Activated effector memory CD4-positive, alpha-beta T cell treated with anti-CD3 and anti-CD28 coated beads, Interleukin-2, amount 50 U/mL, for 16 hours (primary cell): ENCODE data around the gene PLEKHO1.
"Not testable (repeated sequence)": the region's sequence is repeated elsewhere in the genome, so short reads cannot be mapped to it uniquely, and the experiment has no call there.

ENCODE experiments used
- DNase-seq: peaks from one replicate; pipeline ENCODE4 v3.0.0-alpha.2; 2020

The PLEKHO1 gene, protein sequence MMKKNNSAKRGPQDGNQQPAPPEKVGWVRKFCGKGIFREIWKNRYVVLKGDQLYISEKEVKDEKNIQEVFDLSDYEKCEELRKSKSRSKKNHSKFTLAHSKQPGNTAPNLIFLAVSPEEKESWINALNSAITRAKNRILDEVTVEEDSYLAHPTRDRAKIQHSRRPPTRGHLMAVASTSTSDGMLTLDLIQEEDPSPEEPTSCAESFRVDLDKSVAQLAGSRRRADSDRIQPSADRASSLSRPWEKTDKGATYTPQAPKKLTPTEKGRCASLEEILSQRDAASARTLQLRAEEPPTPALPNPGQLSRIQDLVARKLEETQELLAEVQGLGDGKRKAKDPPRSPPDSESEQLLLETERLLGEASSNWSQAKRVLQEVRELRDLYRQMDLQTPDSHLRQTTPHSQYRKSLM

DNA sequence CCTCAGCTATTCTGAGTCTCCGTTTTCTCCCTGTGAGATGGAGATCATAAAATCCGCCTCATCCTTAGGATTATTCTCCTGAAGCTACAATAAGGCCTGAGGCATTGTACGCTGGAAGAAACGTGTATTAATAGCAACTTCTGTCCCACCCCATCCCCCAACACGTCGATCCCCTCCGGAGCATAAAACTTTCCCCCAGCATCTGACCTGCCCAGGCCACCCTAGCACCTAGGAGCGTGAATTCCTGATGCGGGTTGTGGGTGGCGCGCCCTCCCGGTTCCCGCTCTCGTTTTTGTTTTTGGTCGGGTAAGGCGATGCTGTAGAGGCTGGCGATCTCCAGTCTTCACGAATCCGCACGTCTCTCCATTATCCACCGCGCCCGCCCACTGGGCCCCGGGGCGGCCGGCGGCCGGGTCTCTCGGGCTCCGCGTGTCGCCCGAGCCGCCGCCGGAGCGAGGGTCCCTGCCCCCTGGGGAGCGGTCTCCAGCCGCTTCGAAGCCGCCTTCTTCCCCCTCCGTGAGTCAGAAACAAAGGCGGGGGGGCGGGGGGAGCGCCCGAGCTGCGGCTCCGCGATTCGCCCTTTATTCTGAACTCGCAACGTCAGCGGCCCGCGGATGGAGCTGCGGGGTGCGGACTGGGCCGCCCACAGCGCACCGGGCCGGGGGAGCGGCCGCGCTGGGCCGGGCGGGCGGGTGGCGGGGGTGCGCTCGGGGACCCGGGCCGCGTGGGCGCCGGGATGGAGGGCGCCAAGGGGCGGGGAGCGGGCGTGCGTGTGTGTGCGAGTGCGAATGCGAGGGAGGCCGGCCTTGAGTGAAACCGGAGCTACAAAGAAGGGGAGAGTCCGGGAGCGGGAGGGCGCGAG lies at the start of gene PLEKHO1:
Gene PLEKHO1 (plus strand): TSS at position 646 of the 862 bp plus-strand sequence. CDS start 342 bp downstream, outside the sequence.
- peak; percentile 95 for DNase-seq

DNA sequence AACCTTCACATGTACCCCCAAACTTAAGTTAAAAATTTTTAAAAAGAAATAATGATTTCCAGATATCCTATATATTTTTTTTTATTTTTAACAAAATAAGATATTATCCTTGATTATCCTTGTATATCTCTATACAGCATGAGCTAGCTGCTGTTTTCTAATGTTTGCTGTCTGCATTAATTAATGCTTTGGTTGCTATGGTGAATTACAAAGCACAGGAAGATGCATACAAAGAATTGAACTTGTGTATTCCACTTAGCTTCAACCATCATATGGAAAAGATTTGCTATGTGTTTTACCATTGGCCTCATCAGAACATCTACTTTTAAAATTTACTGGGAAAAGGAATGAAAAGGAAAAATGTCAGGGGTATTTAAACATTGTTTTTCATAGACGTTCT lies 46.7 kb upstream of the PLEKHO1 start:
- no peak for DNase-seq

DNA sequence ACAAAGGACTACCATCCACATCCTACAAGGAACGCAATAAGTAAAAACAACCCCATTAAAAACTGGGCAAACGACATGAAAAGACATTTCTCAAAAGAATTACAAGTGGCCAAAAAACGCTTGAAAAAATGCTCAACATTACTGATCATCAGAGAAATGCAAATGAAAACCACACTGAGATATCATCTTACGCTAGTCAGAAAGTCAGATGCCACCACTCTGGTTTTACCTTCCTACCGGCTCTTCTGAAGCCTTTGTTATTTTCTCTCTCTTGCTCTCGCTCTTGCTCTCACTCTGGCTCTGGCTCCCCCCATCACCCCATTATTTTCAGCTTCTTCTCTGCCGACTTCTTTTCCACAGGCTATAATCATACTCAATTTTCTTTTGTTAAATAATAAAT lies 43.4 kb upstream of the PLEKHO1 start:
- DNase-seq: no peak

DNA sequence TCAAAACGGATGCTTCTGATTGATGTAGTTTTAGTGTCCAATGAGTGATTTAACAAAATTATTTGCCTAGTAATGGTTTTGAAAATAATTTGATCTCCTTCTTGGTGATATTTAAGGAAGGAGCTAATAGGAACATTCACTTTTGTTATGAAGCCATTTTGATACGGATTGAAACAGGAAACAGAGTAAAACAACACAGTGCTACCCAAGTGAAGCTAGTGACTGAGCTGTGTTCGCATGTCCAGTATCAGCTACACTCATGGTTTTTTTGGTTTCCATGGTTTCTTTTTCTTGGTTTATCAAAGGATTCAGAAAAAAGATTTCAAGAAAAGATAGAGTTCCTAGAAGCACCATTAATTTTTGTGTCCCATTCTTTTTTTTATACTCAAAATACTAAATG lies 40.1 kb upstream of the PLEKHO1 start:
- DNase-seq: no peak

DNA sequence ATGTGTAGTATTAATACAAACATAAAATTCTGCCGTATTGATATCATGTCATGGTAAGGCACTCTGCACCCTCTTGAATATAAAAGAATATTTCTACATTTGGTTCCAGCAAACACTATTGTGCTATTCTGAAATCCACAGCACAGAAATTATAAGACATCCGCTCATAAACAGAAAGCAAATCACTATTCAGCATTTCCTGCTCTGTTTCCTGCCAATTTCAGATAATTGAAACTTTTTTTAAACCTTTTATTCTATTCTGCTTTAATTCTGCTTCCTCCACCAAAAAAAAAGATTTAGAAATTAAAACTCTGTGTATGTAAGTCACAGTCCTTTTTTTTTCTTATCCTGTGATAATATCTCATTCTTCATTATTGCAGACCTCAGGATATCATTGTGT lies 39.6 kb upstream of the PLEKHO1 start:
- DNase-seq: no peak

DNA sequence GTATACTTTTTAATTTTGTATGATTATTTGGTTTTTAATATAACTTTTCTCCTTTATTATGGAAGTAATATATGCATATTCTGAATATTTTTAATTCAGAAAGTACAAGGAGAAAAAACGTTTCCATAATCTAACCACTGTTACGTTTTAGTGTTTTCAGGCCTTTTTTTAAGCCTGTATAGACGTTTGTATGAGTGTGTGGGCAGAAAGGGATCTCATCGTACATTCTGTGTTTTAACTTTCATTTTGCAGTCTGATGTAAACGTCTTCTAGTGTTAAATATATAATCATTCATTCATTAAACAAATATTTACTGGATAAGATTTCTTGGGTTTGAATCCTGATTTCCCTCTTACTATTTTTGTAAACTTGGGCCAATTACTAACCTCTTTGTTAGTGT lies 38.0 kb upstream of the PLEKHO1 start:
- DNase-seq: no peak

DNA sequence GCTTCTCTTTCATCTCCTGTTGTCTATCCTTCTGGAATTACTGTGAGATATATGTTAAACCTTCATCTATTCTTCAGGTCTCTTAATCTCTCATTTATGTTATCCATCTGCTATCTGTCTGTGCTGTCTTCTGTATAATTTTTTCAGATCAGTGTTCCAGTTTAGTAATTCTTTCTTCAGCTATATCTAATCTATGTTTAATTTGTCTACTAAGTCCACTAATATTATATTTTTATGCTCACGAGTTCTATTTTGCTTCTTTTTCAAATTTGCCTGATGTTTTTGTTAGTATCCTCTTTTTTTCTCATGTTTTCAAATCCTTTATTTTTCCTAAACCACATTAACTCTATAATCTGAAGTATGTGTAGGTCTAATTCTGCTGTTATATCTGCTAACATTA lies 34.6 kb upstream of the PLEKHO1 start:
- no peak for DNase-seq

DNA sequence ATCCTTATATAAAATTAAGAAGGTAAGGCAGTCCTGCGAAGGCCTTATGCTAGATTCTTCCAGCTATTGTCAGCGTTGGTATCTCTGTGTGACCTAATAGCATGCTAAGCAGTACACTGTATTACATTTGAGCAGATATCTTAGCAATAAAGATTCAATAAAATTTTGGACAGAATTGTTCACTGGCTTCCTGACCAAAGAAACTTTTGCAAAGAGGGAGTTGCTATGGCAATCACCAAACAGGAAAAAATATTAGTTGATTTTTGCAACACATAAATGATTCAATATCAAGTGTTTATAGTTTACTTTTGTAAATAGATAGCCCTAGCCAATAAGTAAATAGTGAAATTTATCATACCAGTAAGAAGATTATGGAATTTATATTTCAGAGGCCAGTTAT lies 31.0 kb upstream of the PLEKHO1 start:
- no peak for DNase-seq

DNA sequence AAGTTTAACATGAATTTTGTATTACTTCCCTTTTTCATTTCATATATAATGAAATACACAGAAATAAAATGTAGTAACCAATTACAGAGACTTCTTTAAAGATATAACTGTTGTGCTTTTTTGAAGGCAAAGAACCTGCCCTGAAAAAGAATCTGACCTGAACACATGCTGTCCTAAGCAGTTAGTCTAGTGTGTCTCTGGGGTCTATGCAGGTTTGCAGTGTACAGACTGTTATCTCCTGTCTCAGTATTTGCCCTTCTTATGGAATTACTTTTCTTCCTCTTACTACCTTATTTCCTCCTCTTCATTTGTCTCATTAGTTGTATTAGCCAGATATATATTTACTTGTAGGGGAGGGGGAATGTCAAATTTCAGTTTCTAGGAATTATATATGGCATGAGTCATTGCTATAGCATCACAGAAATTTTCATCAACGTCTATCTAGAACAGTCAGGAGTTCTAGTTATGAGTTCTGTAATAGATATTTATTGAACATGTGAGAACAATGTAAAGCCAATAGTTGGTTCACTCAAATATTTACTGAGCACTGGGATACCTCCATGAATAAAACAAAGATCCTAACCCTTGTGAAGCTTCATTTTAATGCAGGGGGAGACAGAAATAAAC lies 28.4 kb upstream of the PLEKHO1 start:
- no peak for DNase-seq

DNA sequence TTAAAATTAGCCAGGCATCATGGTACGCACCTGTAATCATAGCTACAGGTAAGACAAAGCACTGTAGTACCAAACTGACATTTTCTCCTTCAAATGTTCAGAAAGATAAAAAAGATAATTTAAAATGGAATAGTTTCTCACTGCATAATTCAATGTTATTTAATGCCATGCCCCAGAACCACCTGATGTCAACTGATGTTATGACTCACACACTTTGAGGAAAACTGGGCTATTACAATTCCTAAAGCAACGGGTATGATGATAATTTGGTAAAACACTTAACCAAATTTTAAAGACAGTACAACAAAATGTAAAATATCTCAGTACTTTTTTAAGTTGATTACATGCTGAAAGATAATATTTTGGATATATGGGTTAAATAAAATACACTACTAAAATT lies 22.9 kb upstream of the PLEKHO1 start:
- no peak for DNase-seq

DNA sequence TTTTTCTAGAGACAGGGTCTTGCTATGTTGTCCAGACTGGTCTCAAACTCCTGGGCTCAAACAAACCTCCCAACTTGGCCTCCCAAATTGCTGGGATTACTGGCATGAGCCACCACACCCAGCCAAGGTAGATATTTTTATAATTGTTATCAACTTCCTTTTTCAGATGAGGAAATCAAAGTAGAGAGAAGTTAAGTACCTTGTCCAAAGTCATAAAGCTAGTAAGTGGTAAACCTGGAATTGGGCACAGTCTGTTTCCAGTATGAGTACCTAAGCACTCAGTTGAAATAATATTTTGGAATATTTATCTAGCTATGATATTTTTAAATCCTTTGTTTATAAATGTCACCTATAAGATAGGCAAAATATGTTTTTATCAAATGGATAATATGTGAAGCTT lies 22.3 kb upstream of the PLEKHO1 start:
- no peak for DNase-seq

DNA sequence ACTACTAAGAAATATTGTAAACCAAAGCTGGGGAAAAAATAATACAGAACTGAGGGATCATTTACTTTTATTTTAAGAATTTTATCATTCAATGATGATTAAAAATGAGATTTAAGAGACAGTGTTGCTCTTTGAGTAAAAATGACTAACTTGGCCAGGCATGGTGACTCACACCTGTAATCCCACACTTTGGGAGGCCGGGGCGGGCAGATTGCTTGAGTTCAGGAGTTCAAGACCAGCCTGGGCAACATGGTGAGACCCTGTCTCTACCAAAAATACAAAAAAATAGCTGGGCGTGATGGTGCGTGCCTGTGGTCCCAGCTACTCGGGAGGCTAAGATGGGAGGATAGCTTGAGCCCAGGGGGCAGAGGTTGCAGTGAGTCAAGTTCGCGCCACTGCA lies 21.8 kb upstream of the PLEKHO1 start:
- peak; percentile 75 for DNase-seq

DNA sequence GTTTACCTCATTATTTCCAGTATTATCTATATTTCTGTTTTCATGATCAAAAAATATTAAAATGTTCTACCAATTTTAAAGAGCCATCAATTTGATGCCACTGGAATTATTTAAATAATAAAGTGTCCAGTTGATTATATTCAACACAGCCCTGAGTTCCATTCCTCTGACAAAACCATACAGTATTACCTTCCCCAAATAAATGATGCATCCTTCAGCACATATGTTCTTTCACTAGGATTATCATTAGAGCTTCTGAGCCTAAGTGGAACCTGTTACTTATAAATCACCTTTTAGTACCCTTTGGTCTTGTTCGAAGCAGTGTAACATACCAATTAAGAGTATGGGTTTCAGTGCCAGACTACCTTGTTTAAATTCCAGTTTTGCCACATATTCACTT lies 17.3 kb upstream of the PLEKHO1 start:
- DNase-seq: no peak

DNA sequence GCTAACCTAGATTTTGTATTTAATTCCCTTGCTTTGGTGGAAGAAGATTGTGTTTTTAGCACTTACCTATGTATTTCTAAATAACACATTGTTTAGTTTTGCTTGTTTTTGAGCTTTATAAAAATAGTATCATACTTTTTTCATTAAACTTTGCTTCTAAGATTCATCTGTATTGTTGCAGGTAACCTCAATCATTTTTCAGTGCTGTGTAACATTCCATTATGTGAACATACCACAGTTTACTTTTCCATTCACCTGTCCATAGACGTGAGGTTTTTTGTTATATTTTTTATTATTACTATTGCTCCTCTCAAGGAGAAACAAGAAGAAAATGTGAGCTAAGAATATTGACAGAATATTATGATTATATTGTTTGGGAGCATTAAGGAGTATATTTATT lies 15.2 kb upstream of the PLEKHO1 start:
- no peak for DNase-seq

DNA sequence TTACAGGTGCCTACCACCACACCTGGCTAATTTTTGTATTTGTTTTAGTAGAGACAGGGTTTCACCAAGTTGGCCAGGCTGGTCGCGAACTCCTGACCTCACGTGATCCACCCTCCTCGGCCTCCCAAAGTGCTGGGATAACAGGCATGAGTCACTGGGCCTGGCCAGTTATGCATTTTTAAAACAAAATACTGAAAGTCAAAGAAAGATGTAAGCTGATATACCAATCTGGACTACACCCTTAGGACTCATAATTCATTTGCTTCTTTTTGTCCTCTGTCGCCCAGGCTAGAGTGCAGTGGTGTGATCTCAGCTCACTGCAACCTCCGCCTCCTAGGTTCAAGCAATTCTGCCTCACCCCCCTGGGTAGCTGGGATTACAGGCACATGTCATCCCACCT lies 14.3 kb upstream of the PLEKHO1 start:
- not testable (repeated sequence) for DNase-seq

DNA sequence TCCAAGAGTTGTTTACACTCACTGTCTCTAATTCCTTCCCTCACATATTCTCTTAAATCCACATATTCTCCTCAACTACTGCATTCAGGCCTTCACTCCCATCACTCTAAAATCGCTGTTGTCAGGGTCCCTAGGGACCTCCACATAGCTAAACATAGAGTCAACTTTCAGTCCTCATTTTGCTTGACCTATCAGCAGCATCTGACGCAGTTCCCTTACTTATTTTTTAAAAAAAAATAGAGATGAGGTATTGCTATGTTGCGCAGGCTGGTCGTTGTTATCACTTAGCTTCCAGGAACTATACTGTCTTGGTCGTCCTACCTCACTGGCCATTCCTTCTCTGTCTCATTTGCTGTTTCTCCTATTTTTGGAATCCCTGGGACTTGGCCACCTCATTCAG lies 11.7 kb upstream of the PLEKHO1 start:
- DNase-seq: no peak

DNA sequence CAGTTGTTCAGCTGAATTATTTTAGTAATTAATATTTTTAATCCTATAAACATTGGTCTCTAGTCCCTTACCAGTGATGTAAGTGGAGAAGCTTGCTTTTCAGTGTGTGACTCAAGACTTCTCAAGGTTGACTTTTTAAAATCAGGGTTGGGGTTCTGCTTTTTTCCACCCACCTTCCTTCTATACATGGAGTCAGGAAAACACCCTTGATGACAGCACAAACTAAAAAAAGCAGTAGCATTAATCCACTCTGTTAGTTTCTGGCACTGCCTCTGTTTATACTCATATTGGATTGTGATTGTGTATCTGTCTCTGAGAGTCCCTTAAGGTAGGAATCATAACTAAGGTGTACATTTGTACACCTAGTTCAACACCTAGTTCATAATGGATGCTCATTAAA lies 8.3 kb upstream of the PLEKHO1 start:
- DNase-seq: no peak

DNA sequence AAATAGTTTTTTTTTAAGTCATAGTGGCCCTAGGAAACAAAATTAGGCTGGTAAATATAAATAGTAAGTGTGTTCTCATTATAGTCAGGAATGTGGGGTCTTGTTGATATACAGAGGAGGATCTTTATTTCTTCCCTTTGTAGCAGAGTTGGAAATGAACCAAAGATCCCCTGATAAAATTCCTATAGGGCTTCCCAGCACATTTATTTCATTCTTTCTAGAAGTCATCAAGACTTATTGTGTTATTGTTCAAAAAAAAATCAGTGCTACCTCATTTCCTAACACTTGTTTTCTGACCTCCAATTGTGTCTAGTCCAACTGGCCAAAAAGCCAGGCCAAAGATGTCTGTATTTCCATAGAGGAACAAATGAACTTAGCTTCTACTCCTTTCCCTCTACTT lies 7.6 kb upstream of the PLEKHO1 start:
- no peak for DNase-seq

DNA sequence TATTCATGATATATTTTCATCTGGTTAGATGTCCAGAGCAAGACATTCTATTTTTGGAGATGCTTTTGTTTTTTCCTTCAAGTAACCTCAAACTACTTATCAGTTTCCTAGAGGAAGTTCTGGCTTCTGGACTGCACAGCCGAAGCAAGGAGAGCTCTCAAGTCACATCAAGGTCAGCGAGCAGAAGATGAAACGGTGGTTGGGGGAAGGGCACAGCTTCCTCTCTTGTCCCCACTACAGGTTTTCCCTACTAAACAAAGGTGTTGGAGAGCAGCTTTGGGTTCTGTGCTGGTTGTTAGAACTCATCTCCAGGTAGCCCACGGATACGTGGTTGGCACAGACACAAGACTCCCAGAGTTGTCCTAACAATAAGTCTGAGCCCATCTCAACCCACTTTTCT lies 5.1 kb upstream of the PLEKHO1 start:
- no peak for DNase-seq

DNA sequence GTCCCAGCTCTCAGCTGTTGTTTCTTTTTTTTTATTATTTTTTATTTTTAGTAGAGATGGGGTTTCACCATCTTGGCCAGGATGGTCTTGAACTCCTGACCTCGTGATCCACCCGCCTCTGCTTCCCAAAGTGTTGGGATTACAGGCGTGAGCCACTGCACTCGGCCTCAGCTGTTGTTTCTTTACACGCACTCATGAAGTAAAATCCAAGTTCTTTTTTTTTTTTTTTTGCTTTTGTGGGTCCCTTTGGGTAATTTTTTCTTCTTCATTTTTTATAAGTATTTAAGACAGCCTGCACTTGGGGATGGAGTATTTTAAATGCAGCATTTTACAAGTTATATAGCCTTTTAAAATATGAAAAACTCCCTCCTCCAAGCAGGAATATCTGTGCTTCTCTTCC lies 3.7 kb upstream of the PLEKHO1 start:
- not testable (repeated sequence) for DNase-seq

DNA sequence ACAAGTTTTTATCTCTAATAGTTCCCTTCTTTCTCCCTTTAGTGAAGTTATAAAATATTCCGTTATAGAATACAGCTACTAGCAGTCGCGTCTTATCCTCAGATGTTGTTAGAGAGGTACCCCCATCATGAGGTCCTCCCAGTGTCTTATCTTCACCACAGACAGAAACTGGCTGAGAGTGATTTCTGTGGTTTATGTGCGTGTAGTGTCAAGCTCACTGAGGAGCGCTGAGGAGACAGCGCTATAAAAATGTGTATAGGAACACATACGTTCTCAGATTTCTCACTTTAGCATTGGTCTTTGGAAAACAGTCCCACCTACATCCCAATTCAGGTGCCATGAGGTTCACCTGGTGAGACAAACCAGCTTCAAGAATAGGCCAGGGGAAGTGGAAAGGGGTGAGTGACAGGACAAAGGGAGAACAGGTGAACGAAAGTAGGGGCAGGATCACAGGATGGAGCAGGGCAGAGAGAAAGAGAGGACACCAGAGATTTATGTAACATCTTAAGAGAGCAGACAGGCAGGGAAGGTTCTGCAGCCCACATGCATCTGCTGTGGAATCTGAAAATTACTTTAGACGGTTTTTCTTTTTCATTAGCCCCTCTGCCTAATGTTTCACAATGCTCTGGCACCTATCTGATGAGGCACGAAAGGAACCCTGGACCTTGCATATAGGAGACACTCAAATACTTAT lies 2.7 kb upstream of the PLEKHO1 start:
- DNase-seq: no peak

DNA sequence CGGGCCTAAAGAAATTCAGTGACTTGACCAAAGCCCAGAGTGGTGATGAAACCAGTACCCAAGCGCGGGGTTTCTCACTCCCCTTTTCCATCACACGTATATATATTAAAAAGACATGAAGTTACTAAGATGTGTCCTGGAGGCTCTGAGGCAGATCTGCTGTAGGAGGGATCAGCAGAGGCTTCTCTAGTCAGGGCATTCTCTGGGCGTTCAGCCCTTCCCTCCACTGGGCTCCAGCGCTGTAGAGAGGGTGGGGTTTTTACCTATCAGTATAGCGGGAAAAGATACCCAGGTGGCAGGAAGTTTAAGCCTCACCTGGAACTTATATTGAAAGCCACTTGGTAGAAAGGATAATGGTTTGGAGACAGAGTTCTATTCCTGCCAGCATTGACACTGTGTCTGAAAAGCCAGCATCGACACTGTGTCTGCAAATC lies 862 bp upstream of the PLEKHO1 start:
- no peak for DNase-seq
